CD14-positive monocyte (primary cell): Measurements from ENCODE around the gene PLEKHS1. TPM values are rescaled to one million over a fixed set of nuclear protein-coding genes. Genes with fewer than 3 reads are reported as not detected.

Experiments used
- DNase-seq, 3 donors: peaks; one replicate each; pipeline ENCODE4 v3.0.0-alpha.2; 2011 to 2022
- H2AFZ ChIP-seq: 2 replicates; pipeline ENCODE4 v1.6.0; 2012; ENCODE audit warnings: mild to moderate bottlenecking, low read depth, low read length, inconsistent platforms; ENCODE audit not compliant: insufficient read depth, poor library complexity, severe bottlenecking
- H3K27ac ChIP-seq, 2 donors: 1 replicate in 1 of 2; 2 replicates in 1 of 2; pipeline ENCODE4 v1.5.1; 2012 to 2013; ENCODE audit warnings: low read length in 2 of 2, control low read depth in 1 of 2, inconsistent platforms in 1 of 2, low read depth in 1 of 2, mild to moderate bottlenecking in 1 of 2
- H3K27me3 ChIP-seq, 2 donors: one replicate each; pipeline versions ENCODE4 v1.6.0 to v1.6.1; 2011 to 2013; ENCODE audit warnings: low read length in 2 of 2; ENCODE audit not compliant: control insufficient read depth in 2 of 2, insufficient read depth in 2 of 2
- H3K36me3 ChIP-seq, 2 donors: replicated peaks in 1 of 2; 1 replicate in 1 of 2; 2 replicates in 1 of 2; pipeline versions ENCODE4 v1.5.1 to v1.6.1; 2012 to 2013; ENCODE audit warnings: low read length in 2 of 2, control low read depth in 1 of 2, inconsistent platforms in 1 of 2, mild to moderate bottlenecking in 1 of 2; ENCODE audit not compliant: insufficient read depth in 2 of 2, control insufficient read depth in 1 of 2
- H3K4me1 ChIP-seq, 2 donors: 1 replicate in 1 of 2; 2 replicates in 1 of 2; pipeline versions ENCODE4 v1.5.1 to v1.6.1; 2012 to 2013; ENCODE audit warnings: low read length in 2 of 2, control low read depth in 1 of 2, inconsistent platforms in 1 of 2, mild to moderate bottlenecking in 1 of 2, moderate library complexity in 1 of 2; ENCODE audit not compliant: insufficient read depth in 2 of 2, control insufficient read depth in 1 of 2
- H3K4me2 ChIP-seq: replicated peaks from 2 replicates; pipeline ENCODE3; 2012; ENCODE audit warnings: low read length, moderate library complexity, mild to moderate bottlenecking; ENCODE audit not compliant: poor library complexity, severe bottlenecking; ENCODE audit errors: extremely low read depth
- H3K4me3 ChIP-seq, 3 experiments: fragments of 200-600 bp in 1 of 3; sonication (generic) in 1 of 3; replicated peaks in 1 of 3; 1 replicate in 2 of 3; 2 replicates in 1 of 3; pipeline ENCODE4 v1.5.1; 2011 to 2013; ENCODE audit warnings: low read length in 3 of 3, mild to moderate bottlenecking in 3 of 3, control low read depth in 2 of 3, low read depth in 2 of 3, inconsistent platforms in 1 of 3, moderate library complexity in 1 of 3
- H3K79me2 ChIP-seq: 2 replicates; pipeline ENCODE4 v1.6.0; 2012; ENCODE audit warnings: mild to moderate bottlenecking, control low read depth, inconsistent platforms, low read length, moderate library complexity; ENCODE audit not compliant: insufficient read depth
- H3K9ac ChIP-seq: 2 replicates; pipeline ENCODE4 v1.6.0; 2017; ENCODE audit warnings: low read length, mild to moderate bottlenecking; ENCODE audit not compliant: insufficient read depth, poor library complexity, severe bottlenecking
- H3K9me3 ChIP-seq, 2 donors: replicated peaks in 1 of 2; 1 replicate in 1 of 2; 2 replicates in 1 of 2; pipeline versions ENCODE4 v1.5.1 to v1.6.1; 2012 to 2013; ENCODE audit warnings: low read length in 2 of 2, control low read depth in 1 of 2; ENCODE audit not compliant: control insufficient read depth in 1 of 2, insufficient read depth in 1 of 2
- H4K20me1 ChIP-seq: 2 replicates; pipeline ENCODE4 v1.6.0; 2012; ENCODE audit warnings: mild to moderate bottlenecking, low read length, control low read depth, moderate library complexity; ENCODE audit not compliant: insufficient read depth
- H3K27ac Mint-ChIP-seq, 7 donors: one replicate each; pipeline ENCODE4 v1.8.0; 2020; ENCODE audit warnings: mild to moderate bottlenecking in 7 of 7, mixed read lengths in 7 of 7, moderate library complexity in 6 of 7, inconsistent platforms in 2 of 7
- H3K27me3 Mint-ChIP-seq, 3 donors: one replicate each; pipeline ENCODE4 v1.8.0; 2021 to 2022; ENCODE audit warnings: low read depth in 3 of 3, mild to moderate bottlenecking in 3 of 3, mixed read lengths in 3 of 3, moderate library complexity in 3 of 3, inconsistent platforms in 1 of 3
- H3K36me3 Mint-ChIP-seq, 2 donors: one replicate each; pipeline ENCODE4 v1.8.0; 2020; ENCODE audit warnings: mixed read lengths in 2 of 2, inconsistent platforms in 1 of 2, mild to moderate bottlenecking in 1 of 2
- H3K4me1 Mint-ChIP-seq: one replicate; pipeline ENCODE4 v1.8.0; 2020; ENCODE audit warnings: mild to moderate bottlenecking, mixed read lengths
- H3K4me3 Mint-ChIP-seq, 2 donors: one replicate each; pipeline ENCODE4 v1.8.0; 2020; ENCODE audit warnings: mild to moderate bottlenecking in 2 of 2, mixed read lengths in 2 of 2, moderate library complexity in 1 of 2
- H3K9me3 Mint-ChIP-seq, 7 donors: one replicate each; pipeline ENCODE4 v1.8.0; 2020 to 2022; ENCODE audit warnings: mixed read lengths in 7 of 7, mild to moderate bottlenecking in 6 of 7, moderate library complexity in 6 of 7, inconsistent platforms in 2 of 7
- WGBS: methylation state at CpG from one replicate; pipeline ENCODE4 v1.1.5; 2013; ENCODE audit warnings: missing lambda C conversion rate; ENCODE audit not compliant: insufficient coverage; 5-methylcytosine and 5-hydroxymethylcytosine counted together
- intact Hi-C, 2 donors: fragments of 100-400 bp; cut with micrococcal nuclease; formaldehyde crosslinking; loops; one replicate each; pipeline versions ENCODE4 v1.15.0 to v1.15.1; 2023
- polyA plus RNA-seq, 3 donors: library from polyadenylated mRNA; depleted of rRNA in 1 of 3; unstranded in 2 of 3; stranded (reverse) in 1 of 3; fragments of 300-500 nt in 2 of 3; fragments of >200 nt in 1 of 3; fragmentation: Illumina TruSeq in 2 of 3; gene quantifications; 1 replicate in 2 of 3; 2 replicates in 1 of 3; pipeline ENCODE4 v1.2.3, GENCODE V29; 2012 to 2021
- TF ChIP-seq, protein P1 (sequence below): fragments of 200-600 bp; IDR thresholded peaks from one replicate; pipeline ENCODE4 v1.8.0; 2022; ENCODE audit warnings: antibody characterized with exemption, mild to moderate bottlenecking

Gene PLEKHS1
- polyA plus RNA-seq, 3 donors: 0.08 TPM; not detected in 2

GRCh38 chr10:113739577-113739976 is 11.9 kb upstream of the PLEKHS1 start:
- Mint-ChIP-seq H3K27ac (peak overlapping the region in 1 of 7 donors; percentile 34), H3K36me3 (no peaks in the 10 kb centered on the region), H3K4me3 (no peak overlapping the region), H3K27me3 (peaks cover 0 to 5% (median 3%) of the 10 kb centered on the region in 3 donors), H3K4me1 (no peaks in the 10 kb centered on the region), H3K9me3 (peaks cover 0 to 2% (median 0%) of the 10 kb centered on the region in 7 donors)
- Histone ChIP-seq H3K36me3 (no peaks in the 10 kb centered on the region), H4K20me1 (no peaks in the 10 kb centered on the region), H3K27ac (no peak overlapping the region), H3K4me1 (no peaks in the 10 kb centered on the region), H3K4me3 (no peak overlapping the region), H3K9ac (no peak overlapping the region), H3K27me3 (no peaks in the 10 kb centered on the region), H3K79me2 (no peaks in the 10 kb centered on the region), H3K9me3 (no peaks in the 10 kb centered on the region), H3K4me2 (no peak overlapping the region), H2AFZ (no peak overlapping the region)
- 83% methylated on average over 3 of the region's 3 CpGs for WGBS
- intact Hi-C loops: no loop called here
- DNase-seq: no peak
- TF ChIP-seq, protein P1, sequence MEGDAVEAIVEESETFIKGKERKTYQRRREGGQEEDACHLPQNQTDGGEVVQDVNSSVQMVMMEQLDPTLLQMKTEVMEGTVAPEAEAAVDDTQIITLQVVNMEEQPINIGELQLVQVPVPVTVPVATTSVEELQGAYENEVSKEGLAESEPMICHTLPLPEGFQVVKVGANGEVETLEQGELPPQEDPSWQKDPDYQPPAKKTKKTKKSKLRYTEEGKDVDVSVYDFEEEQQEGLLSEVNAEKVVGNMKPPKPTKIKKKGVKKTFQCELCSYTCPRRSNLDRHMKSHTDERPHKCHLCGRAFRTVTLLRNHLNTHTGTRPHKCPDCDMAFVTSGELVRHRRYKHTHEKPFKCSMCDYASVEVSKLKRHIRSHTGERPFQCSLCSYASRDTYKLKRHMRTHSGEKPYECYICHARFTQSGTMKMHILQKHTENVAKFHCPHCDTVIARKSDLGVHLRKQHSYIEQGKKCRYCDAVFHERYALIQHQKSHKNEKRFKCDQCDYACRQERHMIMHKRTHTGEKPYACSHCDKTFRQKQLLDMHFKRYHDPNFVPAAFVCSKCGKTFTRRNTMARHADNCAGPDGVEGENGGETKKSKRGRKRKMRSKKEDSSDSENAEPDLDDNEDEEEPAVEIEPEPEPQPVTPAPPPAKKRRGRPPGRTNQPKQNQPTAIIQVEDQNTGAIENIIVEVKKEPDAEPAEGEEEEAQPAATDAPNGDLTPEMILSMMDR: no peak

- TF ChIP-seq, protein P1: no peak
- no peak for DNase-seq
Measured at GRCh38 chr10:113740850-113741249, 10.6 kb upstream of the PLEKHS1 start.

More at GRCh38 chr10:113740850-113741249, 10.6 kb upstream of the PLEKHS1 start:
- no peaks in the 10 kb centered on the region for H3K36me3 Mint-ChIP-seq
- intact Hi-C loops: no loop called here
- no peak overlapping the region for H2AFZ ChIP-seq
- H3K4me1 Mint-ChIP-seq: no peaks in the 10 kb centered on the region
- no peaks in the 10 kb centered on the region for H3K36me3 ChIP-seq
- no peak overlapping the region for H3K4me2 ChIP-seq
- WGBS: 100% methylated on average over 1 of the region's 3 CpGs
- H3K9me3 Mint-ChIP-seq: peaks cover 0 to 2% (median 0%) of the 10 kb centered on the region in 7 donors
- peaks cover 0 to 6% (median 3%) of the 10 kb centered on the region in 3 donors for H3K27me3 Mint-ChIP-seq
- no peak overlapping the region for H3K27ac Mint-ChIP-seq
- no peak overlapping the region for H3K4me3 ChIP-seq
- H3K27me3 ChIP-seq: no peaks in the 10 kb centered on the region
- H3K9me3 ChIP-seq: no peaks in the 10 kb centered on the region
- H3K27ac ChIP-seq: no peak overlapping the region
- no peaks in the 10 kb centered on the region for H3K79me2 ChIP-seq
- no peaks in the 10 kb centered on the region for H3K4me1 ChIP-seq
- H4K20me1 ChIP-seq: no peaks in the 10 kb centered on the region
- no peak overlapping the region for H3K9ac ChIP-seq
- no peak overlapping the region for H3K4me3 Mint-ChIP-seq
